Mesenchymal stem cell (in vitro differentiated cells and primary cell): Measurements from ENCODE around the gene HELB.

Experiments
- DNase-seq: peaks from one replicate; pipeline ENCODE4 v3.0.0-alpha.2; 2013
- H2AFZ ChIP-seq: one replicate; pipeline ENCODE4 v1.6.1; 2013; ENCODE audit warnings: low read depth, mild to moderate bottlenecking, control low read depth, inconsistent platforms, low read length, moderate library complexity
- H2AK5ac ChIP-seq: 2 replicates; pipeline ENCODE4 v1.6.1; 2013; ENCODE audit warnings: low read length, moderate library complexity, mild to moderate bottlenecking, inconsistent platforms; ENCODE audit not compliant: severe bottlenecking
- H2BK120ac ChIP-seq: one replicate; pipeline ENCODE4 v1.6.1; 2013; ENCODE audit warnings: low read depth, mild to moderate bottlenecking, inconsistent platforms, low read length, moderate library complexity
- H2BK12ac ChIP-seq, 2 experiments: one replicate each; pipeline ENCODE4 v1.6.1; 2013; ENCODE audit warnings: inconsistent platforms in 2 of 2, low read length in 2 of 2, mild to moderate bottlenecking in 2 of 2, moderate library complexity in 2 of 2, control low read depth in 1 of 2
- H2BK15ac ChIP-seq: one replicate; pipeline ENCODE4 v1.6.1; 2013; ENCODE audit warnings: mild to moderate bottlenecking, low read depth, inconsistent platforms; ENCODE audit not compliant: poor library complexity, severe bottlenecking
- H2BK5ac ChIP-seq: 2 replicates; pipeline ENCODE4 v1.6.1; 2013; ENCODE audit warnings: low read depth, mild to moderate bottlenecking, low read length, control low read depth, inconsistent platforms; ENCODE audit not compliant: poor library complexity, severe bottlenecking
- H3K14ac ChIP-seq, 2 experiments: one replicate each; pipeline ENCODE4 v1.6.1; 2013; ENCODE audit warnings: inconsistent platforms in 2 of 2, low read length in 2 of 2, control low read depth in 1 of 2, mild to moderate bottlenecking in 1 of 2, moderate library complexity in 1 of 2
- H3K18ac ChIP-seq, 2 experiments: one replicate each; pipeline ENCODE4 v1.6.1; 2013; ENCODE audit warnings: inconsistent platforms in 2 of 2, low read length in 2 of 2, control low read depth in 1 of 2, low read depth in 1 of 2, mild to moderate bottlenecking in 1 of 2
- H3K23ac ChIP-seq, 2 experiments: one replicate each; pipeline ENCODE4 v1.6.1; 2013; ENCODE audit warnings: inconsistent platforms in 2 of 2, low read length in 2 of 2, mild to moderate bottlenecking in 2 of 2, moderate library complexity in 2 of 2, control low read depth in 1 of 2
- H3K27ac ChIP-seq: 2 replicates; pipeline ENCODE4 v1.5.1; 2013; ENCODE audit warnings: mild to moderate bottlenecking, moderate library complexity, low read length, control low read depth, inconsistent platforms; ENCODE audit not compliant: poor library complexity, severe bottlenecking
- H3K27me3 ChIP-seq, 2 experiments: 2 replicates each; pipeline versions ENCODE4 v1.6.1 to v1.7.0; 2013; ENCODE audit warnings: low read length in 2 of 2, mild to moderate bottlenecking in 2 of 2, moderate library complexity in 2 of 2, control low read depth in 1 of 2, inconsistent platforms in 1 of 2; ENCODE audit not compliant: control insufficient read depth in 1 of 2, insufficient read depth in 1 of 2
- H3K36me3 ChIP-seq, 2 experiments: 2 replicates each; pipeline versions ENCODE4 v1.6.1 to v1.7.0; 2013; ENCODE audit warnings: low read length in 2 of 2, control low read depth in 1 of 2, inconsistent platforms in 1 of 2, low read depth in 1 of 2, mild to moderate bottlenecking in 1 of 2; ENCODE audit not compliant: insufficient read depth in 2 of 2, control insufficient read depth in 1 of 2
- H3K4ac ChIP-seq, 2 experiments: one replicate each; pipeline ENCODE4 v1.6.1; 2013; ENCODE audit warnings: inconsistent platforms in 2 of 2, low read length in 2 of 2, mild to moderate bottlenecking in 2 of 2, moderate library complexity in 2 of 2, control low read depth in 1 of 2, low read depth in 1 of 2
- H3K4me1 ChIP-seq: 2 replicates; pipeline ENCODE4 v1.6.1; 2013; ENCODE audit warnings: low read depth, low read length, control low read depth; ENCODE audit not compliant: control insufficient read depth, insufficient read depth
- H3K4me2 ChIP-seq: 2 replicates; pipeline ENCODE4 v1.6.1; 2013; ENCODE audit warnings: low read length, mild to moderate bottlenecking, inconsistent platforms; ENCODE audit not compliant: poor library complexity, severe bottlenecking
- H3K4me3 ChIP-seq, 2 experiments: 2 replicates each; pipeline versions ENCODE4 v1.5.1 to v1.7.0; 2013; ENCODE audit warnings: low read length in 2 of 2, mild to moderate bottlenecking in 2 of 2, control low read depth in 1 of 2, low read depth in 1 of 2; ENCODE audit not compliant: insufficient read depth in 1 of 2
- H3K79me1 ChIP-seq: replicated peaks from 2 replicates; pipeline ENCODE4 v1.6.1; 2013; ENCODE audit warnings: mild to moderate bottlenecking, control low read depth, low read length, inconsistent platforms; ENCODE audit not compliant: poor library complexity, severe bottlenecking
- H3K9ac ChIP-seq: 2 replicates; pipeline ENCODE4 v1.7.0; 2013; ENCODE audit warnings: mild to moderate bottlenecking, low read length, moderate library complexity
- H3K9me3 ChIP-seq: 2 replicates; pipeline ENCODE4 v1.7.0; 2013; ENCODE audit warnings: mild to moderate bottlenecking, low read length; ENCODE audit not compliant: control insufficient read depth
- H4K8ac ChIP-seq: one replicate; pipeline ENCODE4 v1.6.1; 2013; ENCODE audit warnings: inconsistent platforms, mild to moderate bottlenecking, low read length, moderate library complexity
- H4K91ac ChIP-seq: one replicate; pipeline ENCODE4 v1.6.1; 2013; ENCODE audit warnings: mild to moderate bottlenecking, low read length, inconsistent platforms
- WGBS: methylation state at CpG from one replicate; pipeline ENCODE4 v1.1.7; 2013; ENCODE audit warnings: mixed read lengths; 5-methylcytosine and 5-hydroxymethylcytosine counted together

The HELB gene

GRCh38 chr12:66279123-66279712 is 23.1 kb upstream of the HELB start:
- Histone ChIP-seq H3K27me3 (peaks cover 9 to 18% of the 10 kb centered on the region in 2 experiments), H3K4me3 (no peak overlapping the region), H2BK5ac (no peak overlapping the region), H3K79me1 (no peaks in the 10 kb centered on the region), H3K4me2 (no peak overlapping the region), H3K27ac (no peak overlapping the region), H3K4me1 (no peaks in the 10 kb centered on the region), H3K23ac (no peak overlapping the region), H2BK15ac (no peak overlapping the region), H2BK120ac (no peak overlapping the region), H3K9ac (no peak overlapping the region), H2BK12ac (no peak overlapping the region), H4K8ac (no peak overlapping the region), H3K4ac (no peak overlapping the region), H3K36me3 (no peaks in the 10 kb centered on the region), H2AK5ac (no peak overlapping the region), H2AFZ (no peak overlapping the region), H3K9me3 (no peaks in the 10 kb centered on the region), H4K91ac (no peak overlapping the region), H3K18ac (no peak overlapping the region), H3K14ac (no peak overlapping the region)
- peak; percentile 30 for DNase-seq
- WGBS = 54% methylated on average over 3 of the region's 3 CpGs

- Histone ChIP-seq H3K4me3 (no peak overlapping the region), H3K18ac (no peak overlapping the region), H3K27ac (no peak overlapping the region), H3K4me1 (no peaks in the 10 kb centered on the region), H3K36me3 (no peaks in the 10 kb centered on the region), H3K4me2 (no peak overlapping the region), H2BK15ac (no peak overlapping the region), H2AFZ (no peak overlapping the region), H3K9ac (no peak overlapping the region), H4K8ac (no peak overlapping the region), H3K27me3 (peaks cover 9 to 18% of the 10 kb centered on the region in 2 experiments), H3K79me1 (no peaks in the 10 kb centered on the region), H2BK120ac (no peak overlapping the region), H3K4ac (no peak overlapping the region), H2BK12ac (no peak overlapping the region), H4K91ac (no peak overlapping the region), H3K9me3 (no peaks in the 10 kb centered on the region), H3K23ac (no peak overlapping the region), H2BK5ac (no peak overlapping the region), H2AK5ac (no peak overlapping the region), H3K14ac (no peak overlapping the region)
- WGBS = 83% methylated on average over 1 of the region's 1 CpG
- DNase-seq = no peak
These were observed 21.7 kb upstream of the HELB start for GRCh38 chr12:66280561-66280960.

GRCh38 chr12:66282244-66282643 is 20.0 kb upstream of the HELB start:
- no peak for DNase-seq
- 39% methylated on average over 1 of the region's 3 CpGs for WGBS

GRCh38 chr12:66287275-66287674 is 15.0 kb upstream of the HELB start:
- Histone ChIP-seq H3K79me1 (no peaks in the 10 kb centered on the region), H2BK12ac (no peak overlapping the region), H3K4ac (no peak overlapping the region), H2BK120ac (no peak overlapping the region), H4K8ac (no peak overlapping the region), H3K18ac (no peak overlapping the region), H3K4me1 (no peaks in the 10 kb centered on the region), H3K14ac (no peak overlapping the region), H2AK5ac (no peak overlapping the region), H3K27me3 (peaks cover 5 to 22% of the 10 kb centered on the region in 2 experiments), H3K23ac (no peak overlapping the region), H4K91ac (no peak overlapping the region), H2AFZ (no peak overlapping the region), H3K4me3 (no peak overlapping the region), H2BK15ac (no peak overlapping the region), H3K4me2 (no peak overlapping the region), H2BK5ac (no peak overlapping the region), H3K9me3 (no peaks in the 10 kb centered on the region), H3K9ac (no peak overlapping the region), H3K27ac (no peak overlapping the region), H3K36me3 (no peaks in the 10 kb centered on the region)
- DNase-seq = no peak
- 96% methylated on average over 3 of the region's 3 CpGs for WGBS

More at GRCh38 chr12:66282244-66282643, 20.0 kb upstream of the HELB start:
- no peak overlapping the region for H3K4me2 ChIP-seq
- no peak overlapping the region for H2BK12ac ChIP-seq
- H3K23ac ChIP-seq = no peak overlapping the region
- H3K18ac ChIP-seq = no peak overlapping the region
- H2BK15ac ChIP-seq = no peak overlapping the region
- no peak overlapping the region for H3K9ac ChIP-seq
- no peak overlapping the region for H3K27ac ChIP-seq
- no peaks in the 10 kb centered on the region for H3K9me3 ChIP-seq
- no peak overlapping the region for H2BK120ac ChIP-seq
- H4K91ac ChIP-seq = no peak overlapping the region
- H3K4me1 ChIP-seq = no peaks in the 10 kb centered on the region
- H3K36me3 ChIP-seq = no peaks in the 10 kb centered on the region
- no peak overlapping the region for H2AFZ ChIP-seq
- H3K14ac ChIP-seq = no peak overlapping the region
- H3K79me1 ChIP-seq = no peaks in the 10 kb centered on the region
- no peak overlapping the region for H4K8ac ChIP-seq
- no peak overlapping the region for H2BK5ac ChIP-seq
- H2AK5ac ChIP-seq = no peak overlapping the region
- no peak overlapping the region for H3K4ac ChIP-seq
- no peak overlapping the region for H3K4me3 ChIP-seq
- H3K27me3 ChIP-seq = peaks cover 9 to 18% of the 10 kb centered on the region in 2 experiments
